Measurements from ENCODE around the gene PGRMC1. TPM values are rescaled to one million over a fixed set of nuclear protein-coding genes. Genes with fewer than 3 reads are reported as not detected.
"Not testable (repeated sequence)": the region's sequence is repeated elsewhere in the genome, so short reads cannot be mapped to it uniquely, and the experiment has no call there.

The PGRMC1 gene
- total RNA-seq, 3 donors from 2014 or later: 102 to 126 (median 114) TPM

DNA sequence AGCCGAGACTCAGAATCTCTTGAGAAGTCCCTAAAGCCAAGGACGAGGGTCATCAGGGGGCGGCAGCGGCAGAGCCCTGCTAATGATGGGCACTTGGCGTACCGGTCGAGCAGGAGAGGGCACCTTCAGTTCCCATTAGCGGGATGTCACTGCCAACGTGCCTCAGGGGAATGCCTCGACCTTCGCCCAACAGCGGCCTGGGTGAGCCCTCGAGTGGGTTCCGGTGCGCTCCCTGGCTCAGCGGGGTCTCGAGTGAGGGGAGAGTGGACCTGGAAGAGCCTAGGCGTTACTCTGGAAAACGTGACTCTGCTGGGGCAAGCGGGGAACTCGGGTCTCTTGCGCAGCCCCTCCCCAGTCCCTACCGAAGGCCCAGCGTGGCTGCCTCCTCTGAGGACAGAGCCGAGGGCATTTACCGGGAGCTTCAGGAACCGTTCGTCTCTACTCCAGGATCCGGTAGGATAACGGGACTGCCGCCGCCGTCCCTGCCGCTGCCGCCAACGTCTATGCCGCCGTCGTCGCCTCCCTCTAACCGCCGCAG is 36.9 kb downstream of the PGRMC1 start:
- ATAC-seq (no peak), DNase-seq (no peak)
- no peak overlapping the region for H3K4me3 ChIP-seq
- intact Hi-C loops (cut with DNase I, micrococcal nuclease): no loop called here
- H3K9me3 ChIP-seq: no peaks in the 10 kb centered on the region
- TF ChIP-seq, protein P1, sequence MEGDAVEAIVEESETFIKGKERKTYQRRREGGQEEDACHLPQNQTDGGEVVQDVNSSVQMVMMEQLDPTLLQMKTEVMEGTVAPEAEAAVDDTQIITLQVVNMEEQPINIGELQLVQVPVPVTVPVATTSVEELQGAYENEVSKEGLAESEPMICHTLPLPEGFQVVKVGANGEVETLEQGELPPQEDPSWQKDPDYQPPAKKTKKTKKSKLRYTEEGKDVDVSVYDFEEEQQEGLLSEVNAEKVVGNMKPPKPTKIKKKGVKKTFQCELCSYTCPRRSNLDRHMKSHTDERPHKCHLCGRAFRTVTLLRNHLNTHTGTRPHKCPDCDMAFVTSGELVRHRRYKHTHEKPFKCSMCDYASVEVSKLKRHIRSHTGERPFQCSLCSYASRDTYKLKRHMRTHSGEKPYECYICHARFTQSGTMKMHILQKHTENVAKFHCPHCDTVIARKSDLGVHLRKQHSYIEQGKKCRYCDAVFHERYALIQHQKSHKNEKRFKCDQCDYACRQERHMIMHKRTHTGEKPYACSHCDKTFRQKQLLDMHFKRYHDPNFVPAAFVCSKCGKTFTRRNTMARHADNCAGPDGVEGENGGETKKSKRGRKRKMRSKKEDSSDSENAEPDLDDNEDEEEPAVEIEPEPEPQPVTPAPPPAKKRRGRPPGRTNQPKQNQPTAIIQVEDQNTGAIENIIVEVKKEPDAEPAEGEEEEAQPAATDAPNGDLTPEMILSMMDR (IDR thresholded peaks at IDR 0.05): no peak
- H3K4me1 ChIP-seq (ENCODE audit: low read depth): no peaks in the 10 kb centered on the region
- H3K36me3 ChIP-seq (ENCODE audit: low read depth): no peaks in the 10 kb centered on the region

DNA sequence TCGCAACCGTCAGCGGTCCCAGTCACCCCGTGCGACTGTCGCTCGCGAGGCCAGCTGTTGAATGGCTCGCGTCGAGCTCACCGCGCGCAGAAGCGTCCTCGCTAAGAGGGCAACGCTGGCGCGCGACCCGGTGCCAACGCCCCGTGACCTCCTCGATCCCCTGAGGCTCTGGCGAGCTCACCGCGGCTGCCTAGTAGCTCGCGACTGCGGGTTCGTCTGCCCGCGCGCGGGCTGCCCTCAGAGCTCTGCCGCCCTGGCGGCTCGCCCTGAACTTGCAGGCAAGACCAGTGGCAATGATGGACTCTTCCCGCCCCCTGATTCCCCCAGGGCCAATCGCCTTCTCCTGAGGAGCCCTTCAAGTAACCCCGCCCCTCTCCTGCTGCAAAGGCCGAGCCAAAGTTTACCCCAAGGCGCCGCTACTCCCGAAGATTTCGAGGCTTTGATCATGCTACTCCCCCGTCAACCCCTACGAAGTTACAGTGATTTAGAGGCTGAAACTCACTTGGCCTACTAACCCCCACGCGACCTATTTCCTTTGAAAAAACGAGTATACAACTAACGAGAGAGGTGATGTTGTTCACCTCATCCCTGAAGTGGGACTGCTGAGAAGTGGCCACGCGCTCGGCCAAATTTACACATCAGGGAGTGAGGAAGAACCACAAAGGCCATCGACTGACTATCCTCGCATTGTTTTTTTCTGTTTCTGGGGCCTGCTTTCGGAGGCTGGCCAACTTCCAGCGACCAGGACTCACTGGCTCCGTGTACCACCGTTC is 37.5 kb downstream of the PGRMC1 start:
- intact Hi-C loops (cut with DNase I, micrococcal nuclease): no loop called here
- Histone ChIP-seq H3K9me3 (no peaks in the 10 kb centered on the region), H3K4me1 (ENCODE audit: low read depth) (no peaks in the 10 kb centered on the region), H3K4me3 (no peak overlapping the region), H3K36me3 (ENCODE audit: low read depth) (no peaks in the 10 kb centered on the region)
- peak; percentile 76 for ATAC-seq
- TF ChIP-seq, protein P1 (IDR thresholded peaks at IDR 0.05): no peak
- peak; percentile 52 to 75 (median 73) for DNase-seq

DNA sequence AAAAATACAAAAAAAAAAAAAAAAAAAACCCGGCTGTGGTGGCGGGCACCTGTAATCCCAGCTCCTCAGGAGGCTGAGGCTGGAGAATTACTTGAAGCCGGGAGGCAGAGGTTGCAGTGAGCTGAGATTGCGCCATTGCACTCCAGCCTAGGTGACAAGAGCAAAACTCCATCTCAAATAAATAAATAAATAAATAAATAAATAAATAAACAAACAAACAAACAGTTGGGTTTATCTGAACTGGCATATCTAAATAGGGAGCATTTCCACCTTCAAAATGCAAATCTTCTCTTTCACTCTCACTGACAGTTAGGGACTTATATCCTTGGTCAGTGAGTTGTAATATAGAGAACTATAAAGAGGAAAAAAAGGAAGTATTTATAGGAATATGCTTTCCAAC is 46.3 kb downstream of the PGRMC1 start:
- DNase-seq; H3K36me3 ChIP-seq (ENCODE audit: low read depth); H3K4me1 ChIP-seq (ENCODE audit: low read depth); H3K4me3 ChIP-seq; intact Hi-C loops (cut with DNase I, micrococcal nuclease); H3K9me3 ChIP-seq; ATAC-seq: not testable (repeated sequence)

DNA sequence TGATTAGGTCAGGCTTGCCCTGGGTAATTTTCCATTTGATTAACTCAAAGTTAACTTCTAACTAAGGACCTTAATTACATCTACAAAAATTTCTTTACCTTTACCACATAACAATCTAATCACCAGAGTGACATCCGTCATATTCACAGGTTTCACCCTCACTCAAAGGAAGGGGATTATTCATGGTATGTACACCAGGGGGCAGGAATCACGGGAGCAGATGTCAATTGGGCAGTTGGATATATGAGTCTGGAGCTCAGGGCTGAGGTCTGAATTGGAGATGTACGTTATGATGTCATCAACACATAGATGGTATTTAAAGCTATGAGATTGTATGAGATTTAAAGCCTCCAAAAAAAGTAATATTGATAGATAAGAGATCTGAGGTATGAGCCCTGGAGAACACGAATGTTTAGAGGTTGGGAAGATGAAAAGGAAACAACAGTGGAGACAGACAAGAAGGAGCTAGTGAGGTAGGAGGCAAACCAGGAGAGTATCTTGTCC is 52.9 kb downstream of the PGRMC1 start:
- Histone ChIP-seq H3K4me3 (no peak overlapping the region), H3K36me3 (ENCODE audit: low read depth) (no peaks in the 10 kb centered on the region), H3K9me3 (no peaks in the 10 kb centered on the region), H3K4me1 (ENCODE audit: low read depth) (no peaks in the 10 kb centered on the region)
- intact Hi-C loops (cut with DNase I, micrococcal nuclease): no loop called here
- ATAC-seq: no peak
- no peak for DNase-seq
- TF ChIP-seq, protein P1 (IDR thresholded peaks at IDR 0.05): no peak

DNA sequence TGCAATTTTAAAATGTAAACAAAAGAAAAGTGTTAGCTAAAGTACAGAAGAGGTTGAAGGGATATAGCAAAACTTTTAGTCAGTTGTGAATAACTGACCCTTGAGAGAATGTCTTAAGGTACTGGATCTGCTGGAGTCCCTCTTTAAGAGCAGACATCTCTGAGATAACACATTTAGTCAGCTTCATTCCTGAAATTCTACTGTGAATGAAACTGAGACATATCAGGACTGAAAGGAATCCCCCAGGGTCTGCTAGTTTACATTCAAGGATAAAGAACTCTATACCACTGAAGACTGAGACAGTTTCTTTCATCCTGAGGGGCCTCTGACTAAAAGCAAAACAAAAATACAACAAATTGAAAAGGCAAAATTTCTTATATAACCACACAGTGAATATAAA is 54.4 kb downstream of the PGRMC1 start:
- Histone ChIP-seq H3K4me3 (no peak overlapping the region), H3K9me3 (no peaks in the 10 kb centered on the region), H3K4me1 (ENCODE audit: low read depth) (no peaks in the 10 kb centered on the region), H3K36me3 (ENCODE audit: low read depth) (no peaks in the 10 kb centered on the region)
- intact Hi-C loops (cut with DNase I, micrococcal nuclease): no loop called here
- TF ChIP-seq, protein P1 (IDR thresholded peaks at IDR 0.05): no peak
- DNase-seq (no peak), ATAC-seq (no peak)

DNA sequence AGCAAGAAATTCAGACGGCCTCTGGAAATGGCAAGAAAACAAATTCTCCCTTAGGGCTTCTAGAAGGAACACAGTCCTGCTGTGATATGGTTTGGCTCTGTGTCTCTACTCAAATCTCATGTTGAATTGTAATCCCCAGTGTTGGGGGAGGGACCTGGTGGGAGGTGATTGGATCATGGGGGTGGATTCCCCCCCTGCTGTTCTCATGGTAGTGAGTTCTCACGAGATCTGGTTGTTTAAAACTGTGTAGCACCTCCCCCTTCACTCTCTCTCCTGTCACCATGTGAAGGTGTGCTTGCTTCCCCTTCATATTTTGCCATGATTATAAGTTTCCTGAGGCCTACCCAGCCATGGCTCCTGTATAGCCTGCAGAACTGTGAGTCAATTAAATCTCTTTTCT is 55.2 kb downstream of the PGRMC1 start:
- H3K4me1 ChIP-seq (ENCODE audit: low read depth); H3K4me3 ChIP-seq; intact Hi-C loops (cut with DNase I, micrococcal nuclease); DNase-seq; H3K9me3 ChIP-seq; H3K36me3 ChIP-seq (ENCODE audit: low read depth); ATAC-seq: not testable (repeated sequence)
